OCI-LY3 (cell line): ENCODE data around the gene ZNF747.

Experiments used
- CTCF ChIP-seq: fragments of 200-600, 300-600 bp; sonication (generic); IDR thresholded peaks from 2 replicates; pipeline ENCODE4 v1.5.1; 2014; ENCODE audit warnings: antibody characterized with exemption, low read length, low read depth
- EZH2phosphoT487 ChIP-seq: fragments of 200-600 bp; shearing (Covaris generic); IDR thresholded peaks from 2 replicates; pipeline ENCODE4 v1.6.1; 2018; ENCODE audit warnings: antibody characterized with exemption, mixed run types, low read depth

GRCh38 chr16:30570636-30571444, 36.2 kb upstream of the ZNF747 start:
- TF ChIP-seq CTCF: no peak
- no peak for TF ChIP-seq EZH2phosphoT487
